ENCODE results near the gene CKAP2L. TPM values are rescaled to one million over a fixed set of nuclear protein-coding genes. Genes with fewer than 3 reads are reported as not detected.
A peak's percentile ranks its signal among the peaks of the same experiment; 100 is the strongest.

The CKAP2L gene
- total RNA-seq, 4 donors from 2014 or later = 0.64 to 33.0 (median 2.2) TPM; not detected in 1

DNA sequence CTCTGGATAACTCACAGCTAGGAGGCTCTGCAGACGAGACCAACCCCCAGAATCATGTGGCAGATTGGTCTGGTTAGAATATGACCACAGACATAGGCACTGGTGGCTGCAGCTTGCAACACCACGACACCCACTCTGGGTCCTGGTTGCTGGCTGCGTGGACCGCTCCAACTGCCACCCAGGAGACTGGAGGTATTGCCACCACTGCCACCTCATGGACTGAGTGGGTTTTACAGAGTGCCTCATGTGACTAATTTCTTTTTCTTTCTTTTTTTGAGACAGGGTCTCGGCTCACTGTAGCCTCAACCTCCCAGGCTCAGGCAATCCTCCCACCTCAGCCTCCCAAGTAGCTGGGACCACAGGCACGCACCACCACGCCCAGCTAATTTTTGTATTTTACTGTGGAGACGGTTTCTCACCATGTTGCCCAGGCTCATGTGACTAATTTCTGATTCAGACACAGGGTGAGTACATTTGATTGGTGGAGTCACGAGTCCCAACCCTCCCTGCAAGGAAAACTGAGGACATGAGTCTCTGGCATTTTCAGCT, 73.5 kb downstream of the CKAP2L start:
- Histone ChIP-seq H3K9me3 (no peaks in the 10 kb centered on the region), H3K36me3 (no peaks in the 10 kb centered on the region), H3K27me3 (no peaks in the 10 kb centered on the region), H3K27ac (peak overlapping the region in 1 of 4 donors; percentile 17), H3K4me1 (peaks cover 0 to 35% (median 8%) of the 10 kb centered on the region in 4 donors), H3K4me3 (peak overlapping the region in 1 of 4 donors; percentile 25)
- in situ Hi-C loops (cut with MboI; ENCODE audit: low pct_ligation_motif_present in 1 of 4, low pct_unique_long_range_greater_than_20kb in 1 of 4, low sequenced_read_pairs in 3 of 4) = loop anchor here in 1 of 4 donors (10.0 kb wide), 1 partner anchor 66 kb away; no protein-coding TSS in a partner anchor
- intact Hi-C loops (cut with DNase I; ENCODE audit: low total_unique reads) = no loop called here
- no peak for TF ChIP-seq POLR2AphosphoS5 (IDR thresholded peaks at IDR 0.05)
- TF ChIP-seq, protein P1, sequence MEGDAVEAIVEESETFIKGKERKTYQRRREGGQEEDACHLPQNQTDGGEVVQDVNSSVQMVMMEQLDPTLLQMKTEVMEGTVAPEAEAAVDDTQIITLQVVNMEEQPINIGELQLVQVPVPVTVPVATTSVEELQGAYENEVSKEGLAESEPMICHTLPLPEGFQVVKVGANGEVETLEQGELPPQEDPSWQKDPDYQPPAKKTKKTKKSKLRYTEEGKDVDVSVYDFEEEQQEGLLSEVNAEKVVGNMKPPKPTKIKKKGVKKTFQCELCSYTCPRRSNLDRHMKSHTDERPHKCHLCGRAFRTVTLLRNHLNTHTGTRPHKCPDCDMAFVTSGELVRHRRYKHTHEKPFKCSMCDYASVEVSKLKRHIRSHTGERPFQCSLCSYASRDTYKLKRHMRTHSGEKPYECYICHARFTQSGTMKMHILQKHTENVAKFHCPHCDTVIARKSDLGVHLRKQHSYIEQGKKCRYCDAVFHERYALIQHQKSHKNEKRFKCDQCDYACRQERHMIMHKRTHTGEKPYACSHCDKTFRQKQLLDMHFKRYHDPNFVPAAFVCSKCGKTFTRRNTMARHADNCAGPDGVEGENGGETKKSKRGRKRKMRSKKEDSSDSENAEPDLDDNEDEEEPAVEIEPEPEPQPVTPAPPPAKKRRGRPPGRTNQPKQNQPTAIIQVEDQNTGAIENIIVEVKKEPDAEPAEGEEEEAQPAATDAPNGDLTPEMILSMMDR (IDR thresholded peaks at IDR 0.05) = peak; percentile 61 to 89 (median 64)
- TF ChIP-seq POLR2A (IDR thresholded peaks at IDR 0.05) = no peak
- TF ChIP-seq EP300 (IDR thresholded peaks at IDR 0.05; ENCODE audit: low read depth) = no peak
- 29 to 50% methylated on average over 3 to 9 of the region's 9 CpGs for WGBS, 2 donors (ENCODE audit: low coverage in 1 of 2)
- DNase-seq = peak; percentile 73

DNA sequence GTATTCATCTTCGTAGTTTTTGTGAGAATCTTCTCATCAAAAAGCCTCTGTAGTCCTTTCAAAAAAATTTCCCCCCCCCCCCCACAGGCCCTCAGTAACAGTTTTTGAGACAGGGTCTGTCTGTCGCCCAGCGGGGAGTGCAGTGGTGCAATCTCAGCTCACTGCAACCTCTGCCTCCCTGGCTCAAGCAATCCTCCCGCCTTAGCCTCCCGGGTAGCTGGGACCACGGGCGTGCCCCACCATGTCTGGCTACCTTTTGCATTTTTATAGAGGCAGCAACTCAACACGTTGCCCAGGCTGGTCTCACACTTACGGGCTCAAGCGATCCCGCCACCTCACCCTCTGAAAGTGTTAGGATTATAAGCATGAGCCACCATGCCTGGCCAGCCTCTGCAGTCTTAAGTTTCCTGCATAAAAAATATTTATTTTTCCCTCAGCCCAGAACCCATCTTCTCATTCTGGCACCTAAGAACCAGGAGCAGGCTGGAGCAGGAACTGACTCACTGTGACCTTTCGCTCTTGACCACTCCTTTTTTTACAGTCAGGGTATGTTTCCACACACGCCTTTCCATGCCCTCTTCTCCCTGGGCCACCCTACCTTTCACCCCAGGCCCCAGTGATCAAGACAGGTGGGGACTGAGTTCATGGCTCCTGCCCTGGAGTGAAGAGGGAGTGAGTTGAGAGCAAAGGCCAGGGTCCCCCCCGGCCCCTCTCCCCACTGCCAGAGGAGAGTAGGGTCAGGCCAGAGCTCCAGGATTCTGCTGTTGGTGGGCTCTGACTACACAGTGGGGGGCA, 76.1 kb downstream of the CKAP2L start:
- no peaks in the 10 kb centered on the region for H3K36me3 ChIP-seq
- intact Hi-C loops (cut with DNase I; ENCODE audit: low total_unique reads) = no loop called here
- 82 to 88% methylated on average over 2 to 14 of the region's 14 CpGs for WGBS, 2 donors (ENCODE audit: low coverage in 1 of 2)
- H3K27me3 ChIP-seq = no peaks in the 10 kb centered on the region
- TF ChIP-seq EP300 (IDR thresholded peaks at IDR 0.05; ENCODE audit: low read depth) (no peak), POLR2AphosphoS5 (IDR thresholded peaks at IDR 0.05) (no peak), POLR2A (IDR thresholded peaks at IDR 0.05) (no peak)
- TF ChIP-seq, protein P1 (IDR thresholded peaks at IDR 0.05) = no peak
- no peaks in the 10 kb centered on the region for H3K9me3 ChIP-seq
- H3K27ac ChIP-seq = peak overlapping the region in 3 of 4 donors; percentile 15 to 43 (median 38)
- in situ Hi-C loops (cut with MboI; ENCODE audit: low pct_ligation_motif_present in 1 of 4, low pct_unique_long_range_greater_than_20kb in 1 of 4, low sequenced_read_pairs in 3 of 4) = no loop called here
- H3K4me3 ChIP-seq = no peak overlapping the region
- DNase-seq = peak; percentile 47
- peaks cover 0 to 40% (median 8%) of the 10 kb centered on the region in 4 donors for H3K4me1 ChIP-seq

DNA sequence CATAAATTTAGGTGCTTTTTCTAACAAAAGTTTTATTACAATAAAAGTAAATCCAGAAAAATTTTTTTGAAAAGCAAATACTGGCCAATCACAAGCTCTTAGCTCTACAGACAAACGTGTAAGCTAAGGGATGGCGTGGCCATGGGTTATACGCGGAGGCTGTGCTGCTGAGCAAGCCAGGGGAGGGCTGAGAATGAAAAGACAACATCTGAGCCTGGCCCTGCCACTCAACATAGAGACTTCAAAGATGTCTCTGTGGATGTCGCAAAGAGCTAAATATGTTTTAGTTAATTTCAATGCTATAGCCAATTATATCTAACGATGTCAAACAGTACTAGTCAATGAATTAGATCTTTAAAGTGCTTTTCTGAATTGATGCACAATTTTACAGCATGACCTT, 76.9 kb downstream of the CKAP2L start:
- no peak for DNase-seq
- intact Hi-C loops (cut with DNase I; ENCODE audit: low total_unique reads) = no loop called here
- TF ChIP-seq POLR2AphosphoS5 (IDR thresholded peaks at IDR 0.05) = no peak
- no peak for TF ChIP-seq EP300 (IDR thresholded peaks at IDR 0.05; ENCODE audit: low read depth)
- no peak for TF ChIP-seq POLR2A (IDR thresholded peaks at IDR 0.05)
- TF ChIP-seq, protein P1 (IDR thresholded peaks at IDR 0.05) = no peak

More for the DNA sequence above, 76.9 kb downstream of the CKAP2L start:
- 88 to 93% methylated on average over 6 of the region's 6 CpGs for WGBS, 2 donors (ENCODE audit: low coverage in 1 of 2)
- Histone ChIP-seq H3K27ac (peak overlapping the region in 1 of 4 donors; percentile 15), H3K27me3 (no peaks in the 10 kb centered on the region), H3K4me3 (no peak overlapping the region), H3K4me1 (peaks cover 0 to 33% (median 5%) of the 10 kb centered on the region in 4 donors), H3K36me3 (no peaks in the 10 kb centered on the region), H3K9me3 (no peaks in the 10 kb centered on the region)
- in situ Hi-C loops (cut with MboI; ENCODE audit: low pct_ligation_motif_present in 1 of 4, low pct_unique_long_range_greater_than_20kb in 1 of 4, low sequenced_read_pairs in 3 of 4) = no loop called here

Other genes with a start within 250 kb of the CKAP2L start
- gene POLR1B, start 222.1 kb downstream of the CKAP2L start, total RNA-seq = 10 to 100 TPM in 3 of 4 donors, 1 to 10 TPM in 1; 6.0 to 24.1 (median 14.8) TPM
- gene CHCHD5, start 180.0 kb downstream of the CKAP2L start, total RNA-seq = 10 to 100 TPM; 11.1 to 23.0 (median 17.1) TPM
- 100 to 1,000 TPM in 3 of 4 donors, 1 to 10 TPM in 1; 9.4 to 173 (median 148) TPM for gene SLC20A1, start 118.7 kb downstream of the CKAP2L start, total RNA-seq
- not detected for gene NT5DC4, start 43.6 kb downstream of the CKAP2L start, total RNA-seq
- not detected for gene IL1A, start 19.9 kb upstream of the CKAP2L start, total RNA-seq
- 1 to 10 TPM in 3 of 4 donors, not detected in 1; 1.9 to 7.1 (median 4.6) TPM for gene IL1B, start 72.2 kb upstream of the CKAP2L start, total RNA-seq
- 1 to 10 TPM in 2 of 4 donors, not detected in 2; 1.1 to 2.6 TPM for gene IL37, start 146.6 kb upstream of the CKAP2L start, total RNA-seq
- gene IL36G, start 213.4 kb upstream of the CKAP2L start, total RNA-seq = 1 to 10 TPM in 1 of 4 donors, not detected in 3; 2.8 TPM
- gene IL36A, start 240.8 kb upstream of the CKAP2L start, total RNA-seq = not detected